RKO (cell line): ENCODE data around the gene ADGRV1.
"Not testable (repeated sequence)": the region's sequence is repeated elsewhere in the genome, so short reads cannot be mapped to it uniquely, and the experiment has no call there.

Source experiments
- DNase-seq: peaks from one replicate; pipeline ENCODE4 v3.0.0-alpha.2; 2016; ENCODE audit warnings: low spot score

The ADGRV1 gene

GRCh38 chr5:91027405-91028139, 469.0 kb downstream of the ADGRV1 start:
- DNase-seq: no peak

GRCh38 chr5:91028499-91028956, 469.9 kb downstream of the ADGRV1 start:
- DNase-seq: no peak

GRCh38 chr5:91030521-91031401, 472.2 kb downstream of the ADGRV1 start:
- no peak for DNase-seq

GRCh38 chr5:91031402-91031752, 472.8 kb downstream of the ADGRV1 start:
- DNase-seq: no peak

- no peak for DNase-seq
Observed at GRCh38 chr5:91032125-91032524, 473.5 kb downstream of the ADGRV1 start.

GRCh38 chr5:91033370-91033769, 474.8 kb downstream of the ADGRV1 start:
- no peak for DNase-seq

GRCh38 chr5:91038180-91038808, 479.7 kb downstream of the ADGRV1 start:
- DNase-seq: no peak

GRCh38 chr5:91041132-91041531, 482.5 kb downstream of the ADGRV1 start:
- not testable (repeated sequence) for DNase-seq

- DNase-seq: no peak
Observed at GRCh38 chr5:91042247-91042935, 483.8 kb downstream of the ADGRV1 start.

- DNase-seq: no peak
Observed at GRCh38 chr5:91042936-91043255, 484.3 kb downstream of the ADGRV1 start.

GRCh38 chr5:91048073-91048472, 489.5 kb downstream of the ADGRV1 start:
- DNase-seq: no peak

- DNase-seq: no peak
Observed at GRCh38 chr5:91049112-91049511, 490.5 kb downstream of the ADGRV1 start.

- no peak for DNase-seq
Observed at GRCh38 chr5:91049800-91050199, 491.2 kb downstream of the ADGRV1 start.

- not testable (repeated sequence) for DNase-seq
Observed at GRCh38 chr5:91052411-91052810, 493.8 kb downstream of the ADGRV1 start.

- no peak for DNase-seq
Observed at GRCh38 chr5:91052977-91053740, 494.6 kb downstream of the ADGRV1 start.

- no peak for DNase-seq
Observed at GRCh38 chr5:91053741-91054025, 495.1 kb downstream of the ADGRV1 start.

GRCh38 chr5:91058155-91058554, 499.6 kb downstream of the ADGRV1 start:
- DNase-seq: no peak

GRCh38 chr5:91058575-91058974, 500.0 kb downstream of the ADGRV1 start:
- no peak for DNase-seq

GRCh38 chr5:91059409-91059808, 500.8 kb downstream of the ADGRV1 start:
- no peak for DNase-seq

- no peak for DNase-seq
Observed at GRCh38 chr5:91061094-91061493, 502.5 kb downstream of the ADGRV1 start.

GRCh38 chr5:91061946-91062562, 503.5 kb downstream of the ADGRV1 start:
- DNase-seq: no peak
